ENCODE measurements around the gene FTCDNL1. TPM values are rescaled to one million over a fixed set of nuclear protein-coding genes. Genes with fewer than 3 reads are reported as not detected.
A peak's percentile ranks its signal among the peaks of the same experiment; 100 is the strongest.

Gene FTCDNL1
- polyA plus RNA-seq, 1 donor (not counting 4 experiments of a cell fraction or from before 2014, with no cell fraction given) = 0.96 TPM

DNA sequence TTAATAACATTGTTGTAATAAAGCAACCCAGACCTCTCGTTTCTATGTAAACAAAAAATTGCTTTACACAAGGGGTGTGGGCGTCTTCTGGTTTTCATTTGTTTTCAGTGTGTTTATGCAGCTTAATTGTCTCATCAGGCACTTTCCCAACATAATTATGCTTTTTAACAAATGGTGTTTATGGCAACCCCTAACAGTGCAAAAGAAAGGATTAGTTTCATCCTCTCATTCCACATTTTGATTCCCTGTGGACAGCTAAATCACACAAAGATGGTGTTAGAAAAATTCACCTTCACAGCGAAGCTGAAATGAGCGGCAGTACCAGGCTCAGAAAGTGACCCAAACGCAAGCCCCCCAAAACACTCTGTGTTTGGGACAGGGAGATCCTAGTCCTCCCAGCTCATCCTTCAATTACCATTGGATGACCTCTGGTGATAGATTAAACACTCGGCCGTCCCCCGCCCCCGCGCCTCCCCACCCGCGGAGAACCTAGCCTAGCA lies 724 bp downstream of the FTCDNL1 start:
- H3K4me3 ChIP-seq (ENCODE audit: control insufficient read depth in 2 of 3, extremely low read depth in 1 of 3, insufficient read depth in 2 of 3, low read depth in 1 of 3, low read length in 3 of 3) = peak overlapping the region; percentile 52 to 76 (median 73)
- peaks cover 6% of the 10 kb centered on the region for H3K4me1 ChIP-seq (ENCODE audit: control insufficient read depth, extremely low read depth, insufficient read depth, low read length)
- no peak for TF ChIP-seq CTCF (optimal IDR thresholded peaks at IDR 0.05 in 1 of 3, IDR thresholded peaks at IDR 0.05 in 1 of 3, conservative IDR thresholded peaks at IDR 0.05 in 1 of 3; ENCODE audit: extremely low read depth in 1 of 3, insufficient read depth in 2 of 3, low read length in 3 of 3)
- TF ChIP-seq EZH2 (IDR thresholded peaks at IDR 0.05; ENCODE audit: low read length) = no peak
- H4K20me1 ChIP-seq (ENCODE audit: control insufficient read depth, extremely low read depth, insufficient read depth, low read length) = no peaks in the 10 kb centered on the region
- no peaks in the 10 kb centered on the region for H3K36me3 ChIP-seq (ENCODE audit: control insufficient read depth in 2 of 2, extremely low read depth in 1 of 2, insufficient read depth in 2 of 2, low read length in 2 of 2)
- H2AFZ ChIP-seq (ENCODE audit: control insufficient read depth, low read length) = peak overlapping the region; percentile 90
- no peaks in the 10 kb centered on the region for H3K27me3 ChIP-seq (ENCODE audit: control insufficient read depth, extremely low read depth, insufficient read depth, low read length)
- no peaks in the 10 kb centered on the region for H3K9me3 ChIP-seq (ENCODE audit: control insufficient read depth, low read depth, low read length)
- H3K4me2 ChIP-seq (ENCODE audit: control insufficient read depth, extremely low read depth, insufficient read depth, low read depth, low read length) = peak overlapping the region; percentile 97
- peak overlapping the region; percentile 68 for H3K9ac ChIP-seq (ENCODE audit: control insufficient read depth, extremely low read depth, insufficient read depth, low read length)
- no peaks in the 10 kb centered on the region for H3K9me1 ChIP-seq (ENCODE audit: control insufficient read depth, extremely low read depth, insufficient read depth, low read length)
- H3K79me2 ChIP-seq (ENCODE audit: control insufficient read depth, insufficient read depth, low read length) = no peaks in the 10 kb centered on the region
- DNase-seq (ENCODE audit: low read depth, low spot score) = no peak
- dilution Hi-C loops (cut with MboI; ENCODE audit: extremely low pct_ligation_motif_present, low sequenced_read_pairs) = no loop called here
- FAIRE-seq = no peak
- no peak overlapping the region for H3K27ac ChIP-seq (ENCODE audit: control insufficient read depth, insufficient read depth, low read length)

DNA sequence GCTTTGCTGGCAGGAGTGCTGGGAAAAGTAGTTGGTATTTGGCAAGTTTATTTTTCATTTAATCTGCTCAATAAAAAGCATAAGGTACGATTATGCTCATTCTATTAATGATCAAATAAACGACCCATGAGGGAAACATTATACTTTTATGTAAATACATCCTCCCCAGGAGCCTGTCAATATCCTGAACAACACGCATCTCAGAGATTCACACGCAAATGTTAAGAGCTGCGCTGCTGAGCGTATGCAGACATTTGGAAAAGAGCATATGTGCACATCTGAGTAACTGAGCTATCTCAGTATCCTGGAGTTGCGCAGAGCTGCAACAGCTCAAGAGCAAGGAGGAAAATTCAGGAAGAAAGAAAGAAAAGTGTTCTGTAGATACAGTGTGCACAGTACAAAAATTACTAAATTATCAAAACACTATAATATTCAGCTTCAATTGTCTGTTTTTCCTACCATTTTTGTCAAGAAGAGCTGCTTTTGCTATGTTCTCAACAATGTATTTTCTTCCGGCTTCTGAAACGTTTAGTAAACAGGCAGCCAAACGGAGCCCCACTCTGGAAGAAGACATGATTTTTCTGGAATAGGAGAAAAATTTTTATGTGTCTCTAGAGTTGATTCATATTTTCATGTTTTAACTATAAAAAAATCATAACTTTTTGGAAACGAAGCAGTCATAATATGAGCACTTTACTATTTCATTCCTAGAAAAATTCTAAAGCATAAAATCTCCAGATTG lies 2.4 kb downstream of the FTCDNL1 start:
- no peak for DNase-seq (ENCODE audit: low read depth, low spot score)
- TF ChIP-seq EZH2 (IDR thresholded peaks at IDR 0.05; ENCODE audit: low read length) = no peak
- no peak for TF ChIP-seq CTCF (optimal IDR thresholded peaks at IDR 0.05 in 1 of 3, IDR thresholded peaks at IDR 0.05 in 1 of 3, conservative IDR thresholded peaks at IDR 0.05 in 1 of 3; ENCODE audit: extremely low read depth in 1 of 3, insufficient read depth in 2 of 3, low read length in 3 of 3)
- Histone ChIP-seq H3K4me1 (ENCODE audit: control insufficient read depth, extremely low read depth, insufficient read depth, low read length) (peaks cover 6% of the 10 kb centered on the region), H3K9me3 (ENCODE audit: control insufficient read depth, low read depth, low read length) (no peaks in the 10 kb centered on the region), H3K9ac (ENCODE audit: control insufficient read depth, extremely low read depth, insufficient read depth, low read length) (no peak overlapping the region), H4K20me1 (ENCODE audit: control insufficient read depth, extremely low read depth, insufficient read depth, low read length) (no peaks in the 10 kb centered on the region), H3K27me3 (ENCODE audit: control insufficient read depth, extremely low read depth, insufficient read depth, low read length) (no peaks in the 10 kb centered on the region), H3K9me1 (ENCODE audit: control insufficient read depth, extremely low read depth, insufficient read depth, low read length) (no peaks in the 10 kb centered on the region), H3K4me2 (ENCODE audit: control insufficient read depth, extremely low read depth, insufficient read depth, low read depth, low read length) (no peak overlapping the region), H3K36me3 (ENCODE audit: control insufficient read depth in 2 of 2, extremely low read depth in 1 of 2, insufficient read depth in 2 of 2, low read length in 2 of 2) (no peaks in the 10 kb centered on the region), H3K27ac (ENCODE audit: control insufficient read depth, insufficient read depth, low read length) (no peak overlapping the region), H2AFZ (ENCODE audit: control insufficient read depth, low read length) (no peak overlapping the region), H3K4me3 (ENCODE audit: control insufficient read depth in 2 of 3, extremely low read depth in 1 of 3, insufficient read depth in 2 of 3, low read depth in 1 of 3, low read length in 3 of 3) (no peak overlapping the region), H3K79me2 (ENCODE audit: control insufficient read depth, insufficient read depth, low read length) (no peaks in the 10 kb centered on the region)
- dilution Hi-C loops (cut with MboI; ENCODE audit: extremely low pct_ligation_motif_present, low sequenced_read_pairs) = no loop called here
- FAIRE-seq = no peak
